Measurements from ENCODE around the gene ZNF644.
A peak's percentile ranks its signal among the peaks of the same experiment; 100 is the strongest.
"Not testable (repeated sequence)": the region's sequence is repeated elsewhere in the genome, so short reads cannot be mapped to it uniquely, and the experiment has no call there.

ZNF644 gene

GRCh38 chr1:90977522-90977921 is 44.3 kb downstream of the ZNF644 start:
- DNase-seq, result no peak

GRCh38 chr1:90973897-90974798 is 47.7 kb downstream of the ZNF644 start:
- no peak for DNase-seq

- DNase-seq, result no peak
Measured at GRCh38 chr1:90970208-90970607, 51.6 kb downstream of the ZNF644 start.

- no peak for DNase-seq
Measured at GRCh38 chr1:90969241-90969640, 52.6 kb downstream of the ZNF644 start.

GRCh38 chr1:90964444-90965035 is 57.3 kb downstream of the ZNF644 start:
- peak; percentile 10 for DNase-seq

- DNase-seq, result no peak
Measured at GRCh38 chr1:90963651-90964050, 58.2 kb downstream of the ZNF644 start.

- DNase-seq, result no peak
Measured at GRCh38 chr1:90963236-90963635, 58.6 kb downstream of the ZNF644 start.

GRCh38 chr1:90959352-90960206 is 62.3 kb downstream of the ZNF644 start:
- no peak for DNase-seq

GRCh38 chr1:90957497-90957896 is 64.3 kb downstream of the ZNF644 start:
- DNase-seq, result no peak

- no peak for DNase-seq
Measured at GRCh38 chr1:90955769-90956168, 66.1 kb downstream of the ZNF644 start.

GRCh38 chr1:90952906-90953305 is 68.9 kb downstream of the ZNF644 start:
- DNase-seq, result no peak

- DNase-seq, result no peak
Measured at GRCh38 chr1:90951009-90951408, 70.8 kb downstream of the ZNF644 start.

- DNase-seq, result no peak
Measured at GRCh38 chr1:90948301-90948700, 73.5 kb downstream of the ZNF644 start.

- no peak for DNase-seq
Measured at GRCh38 chr1:90946630-90947029, 75.2 kb downstream of the ZNF644 start.

GRCh38 chr1:90945287-90945686 is 76.5 kb downstream of the ZNF644 start:
- DNase-seq, result no peak

GRCh38 chr1:90943966-90944365 is 77.9 kb downstream of the ZNF644 start:
- no peak for DNase-seq

GRCh38 chr1:90940746-90941145 is 81.1 kb downstream of the ZNF644 start:
- DNase-seq, result no peak

GRCh38 chr1:90936731-90937130 is 85.1 kb downstream of the ZNF644 start:
- no peak for DNase-seq

GRCh38 chr1:90936061-90936460 is 85.8 kb downstream of the ZNF644 start:
- DNase-seq, result no peak

- DNase-seq, result not testable (repeated sequence)
Measured at GRCh38 chr1:90928231-90928630, 93.6 kb downstream of the ZNF644 start.

GRCh38 chr1:90927674-90928073 is 94.2 kb downstream of the ZNF644 start:
- not testable (repeated sequence) for DNase-seq

- no peak for DNase-seq
Measured at GRCh38 chr1:90926971-90927370, 94.9 kb downstream of the ZNF644 start.
